ENCODE data around the gene ZFP64.

The ZFP64 gene

GRCh38 chr20:52180180-52180840 is 11.3 kb downstream of the ZFP64 start:
- TF ChIP-seq SIN3A (IDR thresholded peaks at IDR 0.05; ENCODE audit: borderline replicate concordance, insufficient read depth, low read length) (no peak), FOXP2 (optimal IDR thresholded peaks at IDR 0.05; ENCODE audit: borderline replicate concordance, extremely low read depth, extremely low read length, insufficient read depth) (no peak), POLR2AphosphoS5 (IDR thresholded peaks at IDR 0.05; ENCODE audit: low read depth, low read length) (no peak), TAF1 (IDR thresholded peaks at IDR 0.05; ENCODE audit: borderline replicate concordance, insufficient read depth, low read length) (no peak)
- TF ChIP-seq, protein P1, sequence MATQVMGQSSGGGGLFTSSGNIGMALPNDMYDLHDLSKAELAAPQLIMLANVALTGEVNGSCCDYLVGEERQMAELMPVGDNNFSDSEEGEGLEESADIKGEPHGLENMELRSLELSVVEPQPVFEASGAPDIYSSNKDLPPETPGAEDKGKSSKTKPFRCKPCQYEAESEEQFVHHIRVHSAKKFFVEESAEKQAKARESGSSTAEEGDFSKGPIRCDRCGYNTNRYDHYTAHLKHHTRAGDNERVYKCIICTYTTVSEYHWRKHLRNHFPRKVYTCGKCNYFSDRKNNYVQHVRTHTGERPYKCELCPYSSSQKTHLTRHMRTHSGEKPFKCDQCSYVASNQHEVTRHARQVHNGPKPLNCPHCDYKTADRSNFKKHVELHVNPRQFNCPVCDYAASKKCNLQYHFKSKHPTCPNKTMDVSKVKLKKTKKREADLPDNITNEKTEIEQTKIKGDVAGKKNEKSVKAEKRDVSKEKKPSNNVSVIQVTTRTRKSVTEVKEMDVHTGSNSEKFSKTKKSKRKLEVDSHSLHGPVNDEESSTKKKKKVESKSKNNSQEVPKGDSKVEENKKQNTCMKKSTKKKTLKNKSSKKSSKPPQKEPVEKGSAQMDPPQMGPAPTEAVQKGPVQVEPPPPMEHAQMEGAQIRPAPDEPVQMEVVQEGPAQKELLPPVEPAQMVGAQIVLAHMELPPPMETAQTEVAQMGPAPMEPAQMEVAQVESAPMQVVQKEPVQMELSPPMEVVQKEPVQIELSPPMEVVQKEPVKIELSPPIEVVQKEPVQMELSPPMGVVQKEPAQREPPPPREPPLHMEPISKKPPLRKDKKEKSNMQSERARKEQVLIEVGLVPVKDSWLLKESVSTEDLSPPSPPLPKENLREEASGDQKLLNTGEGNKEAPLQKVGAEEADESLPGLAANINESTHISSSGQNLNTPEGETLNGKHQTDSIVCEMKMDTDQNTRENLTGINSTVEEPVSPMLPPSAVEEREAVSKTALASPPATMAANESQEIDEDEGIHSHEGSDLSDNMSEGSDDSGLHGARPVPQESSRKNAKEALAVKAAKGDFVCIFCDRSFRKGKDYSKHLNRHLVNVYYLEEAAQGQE (IDR thresholded peaks at IDR 0.05; ENCODE audit: insufficient read depth in 1 of 2, low read depth in 2 of 2, low read length in 2 of 2) = no peak

DNA sequence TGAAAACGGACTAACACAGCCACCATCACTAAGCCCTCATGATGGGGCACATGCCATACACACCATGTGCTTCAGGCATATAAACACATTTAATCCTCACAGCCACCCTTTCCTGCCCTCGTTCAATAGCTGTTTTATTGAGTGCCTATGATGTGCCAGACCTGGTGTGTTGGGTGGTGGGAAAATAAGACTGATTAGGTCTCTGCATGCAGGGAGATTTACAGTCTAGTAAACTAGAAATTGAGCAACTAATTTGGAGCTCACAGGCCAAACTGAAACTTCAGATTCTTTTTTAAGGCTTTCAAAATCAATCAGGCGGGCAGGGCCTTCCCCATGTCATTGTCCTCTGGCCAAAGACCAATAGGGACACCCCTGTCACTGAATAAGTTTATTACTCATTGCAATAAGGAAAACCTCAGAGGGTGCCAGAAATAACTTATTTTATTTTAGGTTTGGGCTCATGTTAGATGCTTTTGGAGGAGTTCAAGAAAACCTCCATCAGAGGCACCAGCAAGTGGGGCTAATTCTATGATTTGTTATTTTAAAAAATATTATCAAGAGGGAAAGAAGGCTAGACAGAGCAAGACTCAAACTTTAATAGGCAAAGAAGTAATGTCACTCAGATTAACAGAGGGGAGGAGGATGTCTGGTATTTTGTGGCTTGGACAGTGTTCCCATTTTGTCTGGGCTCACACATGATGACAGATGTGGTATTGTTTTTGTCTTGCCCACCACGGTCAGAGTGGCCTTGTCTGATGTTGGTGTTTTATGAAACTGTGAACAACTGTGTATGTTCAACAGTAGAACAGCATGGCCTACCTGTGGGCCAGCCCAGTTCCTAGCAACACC is 12.0 kb downstream of the ZFP64 start:
- no peak for TF ChIP-seq SIN3A (IDR thresholded peaks at IDR 0.05; ENCODE audit: borderline replicate concordance, insufficient read depth, low read length)
- TF ChIP-seq, protein P1 (IDR thresholded peaks at IDR 0.05; ENCODE audit: insufficient read depth in 1 of 2, low read depth in 2 of 2, low read length in 2 of 2) = no peak
- no peak for TF ChIP-seq TAF1 (IDR thresholded peaks at IDR 0.05; ENCODE audit: borderline replicate concordance, insufficient read depth, low read length)
- no peak for TF ChIP-seq FOXP2 (optimal IDR thresholded peaks at IDR 0.05; ENCODE audit: borderline replicate concordance, extremely low read depth, extremely low read length, insufficient read depth)
- TF ChIP-seq POLR2AphosphoS5 (IDR thresholded peaks at IDR 0.05; ENCODE audit: low read depth, low read length) = no peak

DNA sequence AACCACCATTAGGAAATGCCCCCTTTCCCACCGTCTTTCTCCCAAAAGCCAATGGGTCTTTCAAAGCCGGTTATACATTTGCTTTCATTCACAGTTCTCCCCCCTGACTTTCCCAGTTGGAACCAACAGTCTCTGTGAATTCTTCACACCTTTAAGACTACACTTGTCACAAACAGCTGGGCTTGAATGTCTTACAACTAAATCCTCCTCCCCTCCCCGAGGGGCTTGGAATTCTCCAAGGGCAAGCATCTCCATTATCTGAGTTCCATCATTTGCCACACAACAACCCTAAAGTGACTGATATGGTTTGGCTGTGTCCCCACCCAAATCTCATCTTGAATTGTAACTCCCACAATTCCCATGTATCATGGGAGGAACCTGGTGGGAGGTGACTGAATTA is 12.9 kb downstream of the ZFP64 start:
- TF ChIP-seq SIN3A (IDR thresholded peaks at IDR 0.05; ENCODE audit: borderline replicate concordance, insufficient read depth, low read length) (no peak), TAF1 (IDR thresholded peaks at IDR 0.05; ENCODE audit: borderline replicate concordance, insufficient read depth, low read length) (no peak), FOXP2 (optimal IDR thresholded peaks at IDR 0.05; ENCODE audit: borderline replicate concordance, extremely low read depth, extremely low read length, insufficient read depth) (no peak), POLR2AphosphoS5 (IDR thresholded peaks at IDR 0.05; ENCODE audit: low read depth, low read length) (no peak)
- TF ChIP-seq, protein P1 (IDR thresholded peaks at IDR 0.05; ENCODE audit: insufficient read depth in 1 of 2, low read depth in 2 of 2, low read length in 2 of 2) = no peak

DNA sequence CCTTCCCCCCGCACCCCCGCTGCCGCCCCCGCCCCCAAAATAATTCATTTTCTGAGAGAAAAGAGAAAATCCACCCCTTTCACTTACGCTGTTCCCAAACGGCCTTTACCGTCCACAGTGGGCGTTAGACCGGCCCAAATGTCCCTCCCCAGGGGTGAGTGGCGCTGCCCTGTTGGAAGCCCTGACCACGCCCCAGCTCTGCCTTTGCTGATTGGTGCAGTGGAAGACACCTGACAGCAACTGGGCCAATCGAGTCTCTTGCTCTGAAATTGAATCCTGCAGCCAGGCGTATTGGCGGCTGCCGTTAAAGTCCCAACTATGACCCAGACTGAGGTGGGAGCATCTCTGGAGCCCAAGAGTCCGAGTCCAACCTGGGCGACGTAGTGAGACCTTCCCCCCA is 15.7 kb downstream of the ZFP64 start:
- no peak for TF ChIP-seq POLR2AphosphoS5 (IDR thresholded peaks at IDR 0.05; ENCODE audit: low read depth, low read length)

GRCh38 chr20:52172392-52173047 is 19.1 kb downstream of the ZFP64 start:
- TF ChIP-seq POLR2AphosphoS5 (IDR thresholded peaks at IDR 0.05; ENCODE audit: low read depth, low read length) (no peak), TAF1 (IDR thresholded peaks at IDR 0.05; ENCODE audit: borderline replicate concordance, insufficient read depth, low read length) (no peak), FOXP2 (optimal IDR thresholded peaks at IDR 0.05; ENCODE audit: borderline replicate concordance, extremely low read depth, extremely low read length, insufficient read depth) (no peak), SIN3A (IDR thresholded peaks at IDR 0.05; ENCODE audit: borderline replicate concordance, insufficient read depth, low read length) (no peak)
- TF ChIP-seq, protein P1 (IDR thresholded peaks at IDR 0.05; ENCODE audit: insufficient read depth in 1 of 2, low read depth in 2 of 2, low read length in 2 of 2) = no peak

All from PFSK-1 (cell line).